K562 (cell line): Measurements from ENCODE around the gene ANKRD11. TPM values are rescaled to one million over a fixed set of nuclear protein-coding genes. Genes with fewer than 3 reads are reported as not detected.

ENCODE experiments used
- ATAC-seq: fragments of 200-7000 bp; cut with Tn5 transposase; 3 replicates; pipeline ENCODE4 v1.9.1; 2020; ENCODE audit warnings: moderate library complexity
- BruUV-seq: library from RNA; stranded (reverse); fragments of 400-500 nt; replicated peaks from 2 replicates; lab custom pipeline; 2021; lab: Mats Ljungman, UMichigan
- CTCF ChIA-PET: fragments of 300-600 bp; formaldehyde crosslinking; extraction: SDS; loops from one replicate; lab custom pipeline; 2021; ENCODE audit warnings: low intra/inter-chr PET ratio; lab: Yijun Ruan, JAX
- POLR2A ChIA-PET: fragments of 300-600, 350-650 bp; sonication (Branson Sonifier 250); formaldehyde crosslinking; extraction: SDS; loops from one replicate; lab custom pipeline; 2021; ENCODE audit warnings: antibody characterized with exemption, inconsistent platforms; lab: Yijun Ruan, JAX
- DNase-seq, 4 experiments: peaks; one replicate each; pipeline versions ENCODE4 v3.0.0 to v3.0.0-alpha.2; 2011 to 2018; ENCODE audit warnings: low spot score in 3 of 4, mixed read lengths in 3 of 4; ENCODE audit errors: extremely low read depth in 1 of 4
- FAIRE-seq: peaks from 2 replicates; lab custom pipeline; 2011; peaks lifted over from hg19 to GRCh38; lab: Jason Lieb, UNC
- H2AFZ ChIP-seq: 2 replicates; pipeline ENCODE4 v1.6.0; 2011; ENCODE audit warnings: low read depth, low read length, control low read depth, inconsistent platforms
- H3K27ac ChIP-seq: fragments of 200-600 bp; 3 replicates; pipeline ENCODE4 v1.8.0; 2011; ENCODE audit warnings: low read depth, mild to moderate bottlenecking, control low read depth, inconsistent platforms, low read length, moderate library complexity, mixed read lengths; ENCODE audit errors: extremely low read depth
- H3K27me3 ChIP-seq, 2 experiments: fragments of 300-600 bp in 1 of 2; 2 replicates in 1 of 2; 3 replicates in 1 of 2; pipeline versions ENCODE4 v1.6.0 to v1.8.0; 2011; ENCODE audit warnings: inconsistent platforms in 2 of 2, low read length in 2 of 2, mild to moderate bottlenecking in 1 of 2, mixed read lengths in 1 of 2, moderate library complexity in 1 of 2; ENCODE audit not compliant: control insufficient read depth in 2 of 2, insufficient read depth in 2 of 2
- H3K36me3 ChIP-seq: fragments of 300-600 bp; 3 replicates; pipeline ENCODE4 v1.8.0; 2011; ENCODE audit warnings: mild to moderate bottlenecking, low read length, inconsistent platforms; ENCODE audit not compliant: control insufficient read depth, insufficient read depth
- H3K4me1 ChIP-seq, 2 experiments: fragments of 200-600 bp in 1 of 2; replicated peaks in 1 of 2; 2 replicates in 1 of 2; 3 replicates in 1 of 2; pipeline versions ENCODE4 v1.5.1 to v1.8.0; 2011; ENCODE audit warnings: inconsistent platforms in 2 of 2, low read length in 2 of 2, mild to moderate bottlenecking in 1 of 2, mixed read lengths in 1 of 2, moderate library complexity in 1 of 2; ENCODE audit not compliant: control insufficient read depth in 2 of 2, insufficient read depth in 2 of 2
- H3K4me2 ChIP-seq: 2 replicates; pipeline ENCODE4 v1.6.1; 2011; ENCODE audit warnings: low read length, control low read depth, inconsistent platforms, mixed read lengths; ENCODE audit not compliant: insufficient read depth
- H3K4me3 ChIP-seq: fragments of 200-600 bp; sonication (generic), shearing (Covaris generic); 2 replicates; pipeline ENCODE4 v1.5.1; 2016; ENCODE audit warnings: control low read depth, inconsistent platforms
- H3K79me2 ChIP-seq: fragments of 200-600 bp; 3 replicates; pipeline ENCODE4 v1.8.0; 2011; ENCODE audit warnings: low read length, inconsistent platforms; ENCODE audit not compliant: control insufficient read depth, insufficient read depth
- H3K9ac ChIP-seq, 2 experiments: 2 replicates each; pipeline versions ENCODE4 v1.6.0 to v1.6.1; 2011; ENCODE audit warnings: low read depth in 2 of 2, low read length in 2 of 2, control low read depth in 1 of 2, inconsistent platforms in 1 of 2, mild to moderate bottlenecking in 1 of 2, mixed read lengths in 1 of 2; ENCODE audit not compliant: insufficient read depth in 1 of 2
- H3K9me1 ChIP-seq: one replicate; pipeline ENCODE4 v1.6.0; 2011; ENCODE audit warnings: inconsistent platforms, mild to moderate bottlenecking, low read length, moderate library complexity; ENCODE audit not compliant: control insufficient read depth, insufficient read depth
- H3K9me3 ChIP-seq: replicated peaks from 2 replicates; pipeline ENCODE4 v1.5.1; 2011; ENCODE audit warnings: low read depth, low read length, inconsistent platforms; ENCODE audit not compliant: control insufficient read depth, insufficient read depth
- H4K20me1 ChIP-seq: replicated peaks from 2 replicates; pipeline ENCODE4 v1.6.1; 2011; ENCODE audit warnings: low read length, inconsistent platforms, mixed read lengths; ENCODE audit not compliant: control insufficient read depth, insufficient read depth
- RAD51 ChIP-seq: fragments of 450-650 bp; IDR thresholded peaks from 2 replicates; pipeline ENCODE4 v1.7.1; 2016; ENCODE audit warnings: low read depth, mild to moderate bottlenecking, borderline replicate concordance
- SNIP1 ChIP-seq: fragments of 450-650 bp; IDR thresholded peaks from 2 replicates; pipeline ENCODE4 v1.7.1; 2017; ENCODE audit warnings: low read depth, mild to moderate bottlenecking
- ZNF263 ChIP-seq: sonication (generic); formaldehyde crosslinking; IDR thresholded peaks from 2 replicates; pipeline ENCODE4 v1.8.0; 2022; ENCODE audit warnings: mild to moderate bottlenecking, missing genetic modification reagents, borderline replicate concordance
- WGBS: fragments of 100-300 bp; shearing (Covaris generic); methylation state at CpG from one replicate; pipeline ENCODE4 v1.1.6; 2016; ENCODE audit warnings: low coverage, mixed read lengths; ENCODE audit not compliant: insufficient coverage; ENCODE audit errors: missing lambda C conversion rate; 5-methylcytosine and 5-hydroxymethylcytosine counted together
- in situ Hi-C: fragments of 300-500 bp; cut with MboI; formaldehyde crosslinking; loops from 4 replicates; pipeline ENCODE4 v1.15.0; 2018; ENCODE audit warnings: inconsistent platforms, mixed read lengths
- intact Hi-C: fragments of 100-400 bp; cut with micrococcal nuclease; formaldehyde crosslinking; loops from 2 replicates; pipeline ENCODE4 v1.14.2; 2022
- polyA plus RNA-seq, 8 experiments: library from polyadenylated mRNA; depleted of rRNA in 4 of 8; stranded (reverse) in 5 of 8; unstranded in 3 of 8; fragments of >200 nt; fragmentation: Nextera tagmentation in 2 of 8; fragmentation: Illumina TruSeq in 1 of 8; extraction: Ambion mirVana in 2 of 8; extraction: Trizol in 1 of 8; gene quantifications; 2 replicates each; pipeline versions ENCODE4 v1.2.1 to v1.2.3, GENCODE V29; 2011 to 2014; ENCODE audit warnings: inconsistent platforms in 1 of 8, missing spikeins in 1 of 8
- total RNA-seq, 7 experiments: library from RNA; depleted of rRNA in 6 of 7; stranded (reverse); fragments of >200 nt in 6 of 7; fragmentation: Illumina TruSeq in 2 of 7; extraction: Trizol in 2 of 7; gene quantifications; 2 replicates each; pipeline versions ENCODE4 v1.2.1 to v1.2.3, GENCODE V29; 2011 to 2021; ENCODE audit warnings: low replicate concordance in 1 of 7
- TF ChIP-seq, protein P1 (sequence below), 2 experiments: IDR thresholded peaks; 2 replicates each; pipeline ENCODE4 v1.6.1; 2011; ENCODE audit warnings: borderline replicate concordance in 1 of 2, control low read depth in 1 of 2, low read depth in 1 of 2, low read length in 1 of 2, mild to moderate bottlenecking in 1 of 2, mixed read lengths in 1 of 2, moderate library complexity in 1 of 2; ENCODE audit not compliant: insufficient read depth in 1 of 2, insufficient read length in 1 of 2, poor library complexity in 1 of 2, severe bottlenecking in 1 of 2; ENCODE audit errors: extremely low read depth in 1 of 2
- TF ChIP-seq, protein P2 (sequence below): sonication (generic); formaldehyde crosslinking; IDR thresholded peaks from 2 replicates; pipeline ENCODE4 v1.5.0; 2020; ENCODE audit warnings: missing genetic modification reagents
- TF ChIP-seq, protein P3 (sequence below): sonication (generic); formaldehyde crosslinking; IDR thresholded peaks from 2 replicates; pipeline ENCODE4 v1.9.0; 2022; ENCODE audit warnings: mild to moderate bottlenecking, missing genetic modification reagents
- TF ChIP-seq, protein P4 (sequence below), 2 experiments: fragments of 450-650 bp; conservative IDR thresholded peaks; 2 replicates each; pipeline ENCODE4 v1.6.1; 2017; ENCODE audit warnings: mild to moderate bottlenecking in 2 of 2, moderate library complexity in 2 of 2
- TF ChIP-seq, protein P5 (sequence below): fragments of 450-650 bp; formaldehyde crosslinking; IDR thresholded peaks from 2 replicates; pipeline ENCODE4 v1.4.0; 2020; ENCODE audit warnings: mild to moderate bottlenecking, mixed read lengths
- TF ChIP-seq, protein P6 (sequence below): sonication (generic); formaldehyde crosslinking; IDR thresholded peaks from 2 replicates; pipeline ENCODE4 v1.9.0; 2022; ENCODE audit warnings: mild to moderate bottlenecking, missing genetic modification reagents

Gene ANKRD11
- total and polyA plus RNA-seq, 9 of the 15 experiments (the other 6 are each of a cell fraction or from before 2014, with no cell fraction given) = 4.7 to 126 (median 31.7) TPM

DNA sequence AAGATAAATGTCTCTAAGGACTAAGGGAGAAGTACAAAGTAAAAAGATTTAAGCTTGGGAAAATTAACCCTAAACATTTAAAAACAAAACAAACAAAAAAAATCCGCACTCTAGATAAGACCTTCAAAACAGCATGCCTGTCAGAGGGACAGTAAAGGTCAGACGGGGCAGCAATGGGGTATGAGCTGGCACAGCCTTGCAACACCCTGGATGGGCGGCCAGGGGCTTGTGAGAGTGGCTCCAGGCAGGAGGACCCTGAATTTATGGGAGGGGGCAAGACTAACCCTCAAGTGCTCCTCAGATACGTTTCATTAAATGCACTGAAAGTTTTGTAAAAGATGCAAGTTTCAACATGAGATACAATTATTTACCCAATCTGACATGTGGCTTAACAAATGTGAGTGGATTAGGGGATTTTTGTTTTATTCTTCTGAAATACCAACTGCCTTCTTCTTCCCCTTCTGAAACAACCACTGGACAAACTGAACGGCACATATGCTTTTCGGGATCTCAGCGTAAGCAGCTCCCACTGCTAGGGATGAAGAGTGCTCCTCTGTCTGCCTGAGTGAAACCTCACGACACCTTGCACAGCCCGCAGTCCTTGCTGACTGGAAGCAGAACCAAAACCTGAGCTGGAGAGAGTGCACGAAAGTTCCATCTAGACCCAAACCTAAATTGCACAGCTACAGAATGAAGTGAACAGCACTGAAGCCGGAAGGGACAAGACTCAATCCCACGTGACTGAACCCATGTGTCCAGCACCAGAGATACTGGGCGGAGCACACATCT is 128.4 kb downstream of the ANKRD11 start:
- no peak overlapping the region for H2AFZ ChIP-seq
- peak overlapping the region in 1 of 2 experiments; percentile 33; a peak in 1 of 4 replicates for H3K9ac ChIP-seq
- H3K4me2 ChIP-seq = no peak overlapping the region
- H4K20me1 ChIP-seq = peaks cover 91% of the 10 kb centered on the region
- WGBS = 62% methylated on average over 13 of the region's 13 CpGs
- H3K36me3 ChIP-seq = peaks cover 43% of the 10 kb centered on the region; the same call in 2 of the 3 replicates
- POLR2A ChIA-PET = interaction anchor here (0.6 to 1.0 kb wide), 4 partner anchors 9 to 556 kb away, joined by 3 to 4 read pairs (median 4); no protein-coding TSS in a partner anchor
- TF ChIP-seq, protein P1, sequence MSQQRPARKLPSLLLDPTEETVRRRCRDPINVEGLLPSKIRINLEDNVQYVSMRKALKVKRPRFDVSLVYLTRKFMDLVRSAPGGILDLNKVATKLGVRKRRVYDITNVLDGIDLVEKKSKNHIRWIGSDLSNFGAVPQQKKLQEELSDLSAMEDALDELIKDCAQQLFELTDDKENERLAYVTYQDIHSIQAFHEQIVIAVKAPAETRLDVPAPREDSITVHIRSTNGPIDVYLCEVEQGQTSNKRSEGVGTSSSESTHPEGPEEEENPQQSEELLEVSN (IDR thresholded peaks at IDR 0.05; ENCODE audit: borderline replicate concordance in 1 of 2, extremely low read depth in 1 of 2, insufficient read depth in 1 of 2, insufficient read length in 1 of 2, low read depth in 1 of 2, low read length in 1 of 2, poor library complexity in 1 of 2, severe bottlenecking in 1 of 2) = no peak
- TF ChIP-seq, protein P2, sequence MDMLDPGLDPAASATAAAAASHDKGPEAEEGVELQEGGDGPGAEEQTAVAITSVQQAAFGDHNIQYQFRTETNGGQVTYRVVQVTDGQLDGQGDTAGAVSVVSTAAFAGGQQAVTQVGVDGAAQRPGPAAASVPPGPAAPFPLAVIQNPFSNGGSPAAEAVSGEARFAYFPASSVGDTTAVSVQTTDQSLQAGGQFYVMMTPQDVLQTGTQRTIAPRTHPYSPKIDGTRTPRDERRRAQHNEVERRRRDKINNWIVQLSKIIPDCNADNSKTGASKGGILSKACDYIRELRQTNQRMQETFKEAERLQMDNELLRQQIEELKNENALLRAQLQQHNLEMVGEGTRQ (CRISPR knock-in tag) = peak; percentile 65
- TF ChIP-seq, protein P3, sequence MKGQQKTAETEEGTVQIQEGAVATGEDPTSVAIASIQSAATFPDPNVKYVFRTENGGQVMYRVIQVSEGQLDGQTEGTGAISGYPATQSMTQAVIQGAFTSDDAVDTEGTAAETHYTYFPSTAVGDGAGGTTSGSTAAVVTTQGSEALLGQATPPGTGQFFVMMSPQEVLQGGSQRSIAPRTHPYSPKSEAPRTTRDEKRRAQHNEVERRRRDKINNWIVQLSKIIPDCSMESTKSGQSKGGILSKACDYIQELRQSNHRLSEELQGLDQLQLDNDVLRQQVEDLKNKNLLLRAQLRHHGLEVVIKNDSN (CRISPR knock-in tag) = peak; percentile 76
- TF ChIP-seq, protein P4, sequence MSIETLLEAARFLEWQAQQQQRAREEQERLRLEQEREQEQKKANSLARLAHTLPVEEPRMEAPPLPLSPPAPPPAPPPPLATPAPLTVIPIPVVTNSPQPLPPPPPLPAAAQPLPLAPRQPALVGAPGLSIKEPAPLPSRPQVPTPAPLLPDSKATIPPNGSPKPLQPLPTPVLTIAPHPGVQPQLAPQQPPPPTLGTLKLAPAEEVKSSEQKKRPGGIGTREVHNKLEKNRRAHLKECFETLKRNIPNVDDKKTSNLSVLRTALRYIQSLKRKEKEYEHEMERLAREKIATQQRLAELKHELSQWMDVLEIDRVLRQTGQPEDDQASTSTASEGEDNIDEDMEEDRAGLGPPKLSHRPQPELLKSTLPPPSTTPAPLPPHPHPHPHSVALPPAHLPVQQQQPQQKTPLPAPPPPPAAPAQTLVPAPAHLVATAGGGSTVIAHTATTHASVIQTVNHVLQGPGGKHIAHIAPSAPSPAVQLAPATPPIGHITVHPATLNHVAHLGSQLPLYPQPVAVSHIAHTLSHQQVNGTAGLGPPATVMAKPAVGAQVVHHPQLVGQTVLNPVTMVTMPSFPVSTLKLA (conservative IDR thresholded peaks at IDR 0.05) = peak in 1 of 2 experiments; percentile 44; a peak in 1 of 4 replicates
- 0 out of 2 replicates have a peak, but pooled peaks have one; percentile 26 for TF ChIP-seq ZNF263
- TF ChIP-seq, protein P5, sequence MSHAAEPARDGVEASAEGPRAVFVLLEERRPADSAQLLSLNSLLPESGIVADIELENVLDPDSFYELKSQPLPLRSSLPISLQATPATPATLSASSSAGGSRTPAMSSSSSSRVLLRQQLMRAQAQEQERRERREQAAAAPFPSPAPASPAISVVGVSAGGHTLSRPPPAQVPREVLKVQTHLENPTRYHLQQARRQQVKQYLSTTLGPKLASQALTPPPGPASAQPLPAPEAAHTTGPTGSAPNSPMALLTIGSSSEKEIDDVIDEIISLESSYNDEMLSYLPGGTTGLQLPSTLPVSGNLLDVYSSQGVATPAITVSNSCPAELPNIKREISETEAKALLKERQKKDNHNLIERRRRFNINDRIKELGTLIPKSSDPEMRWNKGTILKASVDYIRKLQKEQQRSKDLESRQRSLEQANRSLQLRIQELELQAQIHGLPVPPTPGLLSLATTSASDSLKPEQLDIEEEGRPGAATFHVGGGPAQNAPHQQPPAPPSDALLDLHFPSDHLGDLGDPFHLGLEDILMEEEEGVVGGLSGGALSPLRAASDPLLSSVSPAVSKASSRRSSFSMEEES (CRISPR knock-in tag) = peak; percentile 57
- peak; percentile 64; the same call in 1 of the 2 replicates for TF ChIP-seq RAD51
- TF ChIP-seq, protein P6, sequence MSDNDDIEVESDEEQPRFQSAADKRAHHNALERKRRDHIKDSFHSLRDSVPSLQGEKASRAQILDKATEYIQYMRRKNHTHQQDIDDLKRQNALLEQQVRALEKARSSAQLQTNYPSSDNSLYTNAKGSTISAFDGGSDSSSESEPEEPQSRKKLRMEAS (CRISPR knock-in tag) = peak; percentile 19; the same call in 1 of the 2 replicates
- no peak for TF ChIP-seq SNIP1
- TF ChIP-seq, all 486 proteins: peak for 7
- CTCF ChIA-PET = no interaction called here
- Histone ChIP-seq H3K27ac (no peak overlapping the region), H3K4me3 (no peak overlapping the region), H3K9me1 (peaks cover 30% of the 10 kb centered on the region), H3K4me1 (peaks cover 54 to 76% of the 10 kb centered on the region in 2 experiments), H3K79me2 (peaks cover 99% of the 10 kb centered on the region), H3K27me3 (no peaks in the 10 kb centered on the region), H3K9me3 (no peaks in the 10 kb centered on the region)
- peak; percentile 15 for FAIRE-seq
- intact Hi-C loops (no loop called here), in situ Hi-C loops (no loop called here)
- ATAC-seq = no peak
- no peak for DNase-seq
- BruUV-seq = no TSS peak
